SK-N-MC (cell line): Measurements from ENCODE around the gene TIMM17A.

Experiments
- EZH2 ChIP-seq: fragments of 200-600 bp; sonication (generic); IDR thresholded peaks from one replicate; pipeline ENCODE4 v1.6.1; 2017; ENCODE audit warnings: antibody characterized with exemption
- FOXP2 ChIP-seq: optimal IDR thresholded peaks from 2 replicates; pipeline ENCODE3; 2011; ENCODE audit warnings: mild to moderate bottlenecking, moderate library complexity; ENCODE audit not compliant: insufficient read depth; ENCODE audit errors: extremely low read length, control extremely low read depth
- POLR2AphosphoS5 ChIP-seq: IDR thresholded peaks from 2 replicates; pipeline ENCODE4 v1.6.1; 2012; ENCODE audit warnings: mild to moderate bottlenecking, low read depth, low read length, borderline replicate concordance

DNA sequence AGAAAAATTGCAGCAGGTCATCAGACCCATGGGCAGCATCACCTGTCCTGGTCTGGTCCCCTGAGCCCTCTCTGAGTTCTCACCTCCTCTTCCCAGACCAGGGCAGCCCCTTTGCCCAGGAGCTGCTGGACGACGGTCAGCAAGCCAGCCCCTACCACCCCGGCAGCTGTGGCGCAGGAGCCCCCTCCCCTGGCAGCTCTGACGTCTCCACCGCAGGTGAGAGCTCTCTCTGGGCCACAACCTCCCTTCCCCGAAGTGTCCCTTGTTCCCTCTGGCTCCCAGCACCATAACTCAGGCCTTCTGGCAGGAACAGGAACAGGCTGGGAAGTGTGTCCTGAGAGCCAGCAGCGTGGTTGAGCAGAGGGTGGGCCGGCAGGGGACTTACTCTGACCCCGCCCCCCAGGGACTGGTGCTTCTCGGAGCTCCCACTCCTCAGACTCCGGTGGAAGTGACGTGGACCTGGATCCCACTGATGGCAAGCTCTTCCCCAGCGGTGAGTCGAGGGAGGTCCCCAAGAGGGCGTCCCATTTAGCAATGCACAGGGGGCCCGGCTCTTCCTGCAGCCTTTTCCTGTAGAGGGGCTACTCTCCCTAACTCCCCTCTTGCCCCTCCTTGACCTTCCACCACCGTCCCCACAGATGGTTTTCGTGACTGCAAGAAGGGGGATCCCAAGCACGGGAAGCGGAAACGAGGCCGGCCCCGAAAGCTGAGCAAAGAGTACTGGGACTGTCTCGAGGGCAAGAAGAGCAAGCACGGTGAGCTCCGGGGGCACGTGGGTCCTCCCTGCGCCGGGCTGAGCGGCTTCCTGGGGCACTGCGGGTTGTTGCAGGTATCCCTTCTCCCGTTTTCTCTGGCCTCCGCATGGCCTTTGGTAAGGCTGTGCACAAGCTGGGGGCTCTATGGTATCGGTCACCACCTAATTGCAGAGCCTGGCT, 57.5 kb downstream of the TIMM17A start:
- TF ChIP-seq EZH2 (no peak), POLR2AphosphoS5 (no peak), FOXP2 (no peak)
